HG03558 (cell line): ENCODE measurements around the gene CAV1.
"Not testable (repeated sequence)": the region's sequence is repeated elsewhere in the genome, so short reads cannot be mapped to it uniquely, and the experiment has no call there.

Experiments used
- ATAC-seq: cut with Tn5 transposase; IDR thresholded peaks from one replicate; pipeline ENCODE4 v1.9.1; 2021; ENCODE audit warnings: moderate number of reproducible peaks; ENCODE audit not compliant: unreplicated experiment; ENCODE audit errors: extremely low read depth

CAV1 gene

GRCh38 chr7:116576350-116577319, 51.8 kb downstream of the CAV1 start:
- ATAC-seq, result no peak

GRCh38 chr7:116577320-116577871, 52.6 kb downstream of the CAV1 start:
- peak; percentile 81 for ATAC-seq

- no peak for ATAC-seq
Observed at GRCh38 chr7:116578526-116578925, 53.7 kb downstream of the CAV1 start.

- no peak for ATAC-seq
Observed at GRCh38 chr7:116579322-116579721, 54.5 kb downstream of the CAV1 start.

GRCh38 chr7:116579835-116580234, 55.0 kb downstream of the CAV1 start:
- ATAC-seq, result no peak

- ATAC-seq, result no peak
Observed at GRCh38 chr7:116582164-116582732, 57.4 kb downstream of the CAV1 start.

GRCh38 chr7:116582806-116583444, 58.1 kb downstream of the CAV1 start:
- ATAC-seq, result no peak

- peak; percentile 87 for ATAC-seq
Observed at GRCh38 chr7:116583653-116584052, 58.8 kb downstream of the CAV1 start.

GRCh38 chr7:116584721-116585120, 59.9 kb downstream of the CAV1 start:
- ATAC-seq, result no peak

- no peak for ATAC-seq
Observed at GRCh38 chr7:116585392-116585791, 60.6 kb downstream of the CAV1 start.

GRCh38 chr7:116585967-116586366, 61.1 kb downstream of the CAV1 start:
- ATAC-seq, result no peak

GRCh38 chr7:116587200-116587599, 62.4 kb downstream of the CAV1 start:
- ATAC-seq, result not testable (repeated sequence)

- ATAC-seq, result peak; percentile 53
Observed at GRCh38 chr7:116588225-116588624, 63.4 kb downstream of the CAV1 start.

GRCh38 chr7:116588641-116589594, 64.1 kb downstream of the CAV1 start:
- ATAC-seq, result no peak

- ATAC-seq, result no peak
Observed at GRCh38 chr7:116591202-116592040, 66.6 kb downstream of the CAV1 start.

- no peak for ATAC-seq
Observed at GRCh38 chr7:116592041-116592355, 67.2 kb downstream of the CAV1 start.

GRCh38 chr7:116592445-116592844, 67.6 kb downstream of the CAV1 start:
- ATAC-seq, result no peak

GRCh38 chr7:116593359-116594075, 68.7 kb downstream of the CAV1 start:
- ATAC-seq, result no peak
